Liver (tissue), 9 donors: ENCODE results near the gene KLHL33. TPM values are rescaled to one million over a fixed set of nuclear protein-coding genes. Genes with fewer than 3 reads are reported as not detected.

Experiments
- DNase-seq: peaks from one replicate; pipeline ENCODE4 v3.0.0-alpha.2; 2017; ENCODE audit warnings: low spot score
- H3K27ac ChIP-seq, 2 donors: one replicate each; pipeline ENCODE4 v1.7.0; 2013; ENCODE audit warnings: inconsistent platforms in 2 of 2, low read length in 2 of 2, control low read depth in 1 of 2, low read depth in 1 of 2, mild to moderate bottlenecking in 1 of 2
- H3K27me3 ChIP-seq, 4 donors: one replicate each; pipeline versions ENCODE4 v1.6.1 to v1.7.0; 2013; ENCODE audit warnings: low read length in 3 of 4, inconsistent platforms in 1 of 4, mild to moderate bottlenecking in 1 of 4, moderate library complexity in 1 of 4; ENCODE audit not compliant: control insufficient read depth in 4 of 4, insufficient read depth in 4 of 4
- H3K36me3 ChIP-seq, 4 donors: one replicate each; pipeline versions ENCODE4 v1.6.1 to v1.7.0; 2013; ENCODE audit warnings: low read length in 3 of 4, mild to moderate bottlenecking in 3 of 4, low read depth in 1 of 4, moderate library complexity in 1 of 4; ENCODE audit not compliant: control insufficient read depth in 4 of 4, insufficient read depth in 3 of 4
- H3K4me1 ChIP-seq, 4 donors: one replicate each; pipeline versions ENCODE4 v1.6.1 to v1.7.0; 2013; ENCODE audit warnings: low read length in 3 of 4, mild to moderate bottlenecking in 3 of 4, moderate library complexity in 1 of 4; ENCODE audit not compliant: control insufficient read depth in 4 of 4, insufficient read depth in 4 of 4
- H3K4me3 ChIP-seq, 3 donors: one replicate each; pipeline versions ENCODE4 v1.6.1 to v1.7.0; 2013; ENCODE audit warnings: low read length in 3 of 3, control low read depth in 1 of 3, low read depth in 1 of 3, mild to moderate bottlenecking in 1 of 3
- H3K9ac ChIP-seq, 2 donors: one replicate each; pipeline ENCODE4 v1.7.0; 2013; ENCODE audit warnings: low read length in 2 of 2, mild to moderate bottlenecking in 2 of 2, moderate library complexity in 2 of 2, control low read depth in 1 of 2, low read depth in 1 of 2
- H3K9me3 ChIP-seq, 4 donors: one replicate each; pipeline versions ENCODE4 v1.6.1 to v1.7.0; 2013; ENCODE audit warnings: low read length in 3 of 4; ENCODE audit not compliant: control insufficient read depth in 4 of 4
- ATF3 ChIP-seq: IDR thresholded peaks from 2 replicates; pipeline ENCODE4 v1.6.1; 2016; ENCODE audit warnings: antibody characterized with exemption
- EGR1 ChIP-seq, 2 donors: IDR thresholded peaks; 2 replicates each; pipeline ENCODE4 v1.6.1; 2016 to 2018; ENCODE audit warnings: antibody characterized with exemption in 2 of 2, low read depth in 2 of 2
- FOXA1 ChIP-seq: IDR thresholded peaks from 2 replicates; pipeline ENCODE4 v1.6.1; 2016; ENCODE audit warnings: antibody characterized with exemption
- FOXA2 ChIP-seq: IDR thresholded peaks from 2 replicates; pipeline ENCODE4 v1.6.1; 2016; ENCODE audit warnings: antibody characterized with exemption
- GABPA ChIP-seq, 2 donors: IDR thresholded peaks in 1 of 2; conservative IDR thresholded peaks in 1 of 2; 2 replicates each; pipeline ENCODE4 v1.6.1; 2016; ENCODE audit warnings: antibody characterized with exemption in 2 of 2, mild to moderate bottlenecking in 1 of 2, moderate library complexity in 1 of 2
- HNF4A ChIP-seq, 2 donors: conservative IDR thresholded peaks; 2 replicates each; pipeline ENCODE4 v1.6.1; 2016; ENCODE audit warnings: antibody characterized with exemption in 2 of 2, mild to moderate bottlenecking in 2 of 2
- HNF4G ChIP-seq: IDR thresholded peaks from 2 replicates; pipeline ENCODE4 v1.6.1; 2016; ENCODE audit warnings: antibody characterized with exemption
- JUND ChIP-seq, 2 donors: IDR thresholded peaks; 2 replicates each; pipeline ENCODE4 v1.6.1; 2016; ENCODE audit warnings: antibody characterized with exemption in 2 of 2
- MAX ChIP-seq: IDR thresholded peaks from 2 replicates; pipeline ENCODE4 v1.6.1; 2016; ENCODE audit warnings: antibody characterized with exemption
- NR2F2 ChIP-seq: IDR thresholded peaks from 2 replicates; pipeline ENCODE4 v1.6.1; 2016; ENCODE audit warnings: antibody characterized with exemption
- RAD21 ChIP-seq, 2 donors: IDR thresholded peaks; 2 replicates each; pipeline ENCODE4 v1.6.1; 2016; ENCODE audit warnings: antibody characterized with exemption in 2 of 2, mild to moderate bottlenecking in 2 of 2
- RXRA ChIP-seq, 2 donors: IDR thresholded peaks; 2 replicates each; pipeline ENCODE4 v1.6.1; 2017 to 2018; ENCODE audit warnings: antibody characterized with exemption in 2 of 2, mild to moderate bottlenecking in 1 of 2
- SP1 ChIP-seq: IDR thresholded peaks from 2 replicates; pipeline ENCODE4 v1.6.1; 2018; ENCODE audit warnings: antibody characterized with exemption, mild to moderate bottlenecking
- TAF1 ChIP-seq: conservative IDR thresholded peaks from 2 replicates; pipeline ENCODE4 v1.6.1; 2016; ENCODE audit warnings: antibody characterized with exemption, mild to moderate bottlenecking
- YY1 ChIP-seq: IDR thresholded peaks from 2 replicates; pipeline ENCODE4 v1.6.1; 2016; ENCODE audit warnings: antibody characterized with exemption, mild to moderate bottlenecking
- WGBS: extraction: QIAGEN DNeasy Blood & Tissue Kit; methylation state at CpG from one replicate; pipeline ENCODE4 v1.1.7; 2013; 5-methylcytosine and 5-hydroxymethylcytosine counted together
- polyA plus RNA-seq, 2 donors: library from polyadenylated mRNA; stranded (reverse) in 1 of 2; unstranded in 1 of 2; fragments of 200-250 nt in 1 of 2; fragments of >200 nt in 1 of 2; fragmentation: Nextera tagmentation in 1 of 2; extraction: Ambion mirVana in 1 of 2; gene quantifications; one replicate each; pipeline versions ENCODE4 v1.2.1 to v1.2.3, GENCODE V29; 2013 to 2015
- total RNA-seq, 2 donors: library from RNA; depleted of rRNA; stranded (reverse); fragments of >200 nt; gene quantifications; one replicate each; pipeline ENCODE4 v1.2.3, GENCODE V29; 2014
- TF ChIP-seq, protein P1 (sequence below): fragments of 150-350 bp; IDR thresholded peaks from 2 replicates; pipeline ENCODE4 v1.5.1; 2017; ENCODE audit warnings: improper control_type of control experiment, low read depth, low read length; ENCODE audit not compliant: missing input control
- TF ChIP-seq, protein P2 (sequence below): IDR thresholded peaks from 2 replicates; pipeline ENCODE4 v1.6.1; 2016; ENCODE audit warnings: antibody characterized with exemption
- TF ChIP-seq, protein P3 (sequence below): IDR thresholded peaks from 2 replicates; pipeline ENCODE4 v1.6.1; 2016; ENCODE audit warnings: antibody characterized with exemption, mild to moderate bottlenecking
- donor health status: healthy.
- donor health status: healthy.
- donor health status: healthy.
- donor health status: healthy.
- donor health status: healthy.

KLHL33 gene
- total and polyA plus RNA-seq, 4 donors = 0.06 to 0.23 (median 0.15) TPM

DNA sequence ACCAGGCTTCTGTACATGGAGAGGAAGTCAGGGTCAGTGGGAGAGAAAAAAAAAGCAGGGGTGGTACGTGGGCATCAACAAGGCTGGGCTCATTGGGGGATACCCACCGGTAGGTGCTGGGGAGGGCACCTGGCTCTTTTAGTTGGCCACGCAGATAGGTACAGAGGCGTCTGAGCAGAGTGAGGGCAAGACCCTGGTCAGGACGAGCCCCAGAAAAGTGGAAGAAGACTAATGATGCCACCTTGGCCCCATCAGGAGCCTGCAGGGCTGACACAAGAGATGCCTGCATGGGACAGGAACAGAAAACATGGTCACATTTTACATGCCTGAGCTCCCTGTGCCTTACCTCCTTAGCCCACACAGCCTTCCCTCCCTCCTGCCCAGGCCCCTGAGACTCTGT, 52.3 kb downstream of the KLHL33 start (continued):
- TF ChIP-seq, protein P1, sequence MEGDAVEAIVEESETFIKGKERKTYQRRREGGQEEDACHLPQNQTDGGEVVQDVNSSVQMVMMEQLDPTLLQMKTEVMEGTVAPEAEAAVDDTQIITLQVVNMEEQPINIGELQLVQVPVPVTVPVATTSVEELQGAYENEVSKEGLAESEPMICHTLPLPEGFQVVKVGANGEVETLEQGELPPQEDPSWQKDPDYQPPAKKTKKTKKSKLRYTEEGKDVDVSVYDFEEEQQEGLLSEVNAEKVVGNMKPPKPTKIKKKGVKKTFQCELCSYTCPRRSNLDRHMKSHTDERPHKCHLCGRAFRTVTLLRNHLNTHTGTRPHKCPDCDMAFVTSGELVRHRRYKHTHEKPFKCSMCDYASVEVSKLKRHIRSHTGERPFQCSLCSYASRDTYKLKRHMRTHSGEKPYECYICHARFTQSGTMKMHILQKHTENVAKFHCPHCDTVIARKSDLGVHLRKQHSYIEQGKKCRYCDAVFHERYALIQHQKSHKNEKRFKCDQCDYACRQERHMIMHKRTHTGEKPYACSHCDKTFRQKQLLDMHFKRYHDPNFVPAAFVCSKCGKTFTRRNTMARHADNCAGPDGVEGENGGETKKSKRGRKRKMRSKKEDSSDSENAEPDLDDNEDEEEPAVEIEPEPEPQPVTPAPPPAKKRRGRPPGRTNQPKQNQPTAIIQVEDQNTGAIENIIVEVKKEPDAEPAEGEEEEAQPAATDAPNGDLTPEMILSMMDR = no peak
- TF ChIP-seq, protein P2, sequence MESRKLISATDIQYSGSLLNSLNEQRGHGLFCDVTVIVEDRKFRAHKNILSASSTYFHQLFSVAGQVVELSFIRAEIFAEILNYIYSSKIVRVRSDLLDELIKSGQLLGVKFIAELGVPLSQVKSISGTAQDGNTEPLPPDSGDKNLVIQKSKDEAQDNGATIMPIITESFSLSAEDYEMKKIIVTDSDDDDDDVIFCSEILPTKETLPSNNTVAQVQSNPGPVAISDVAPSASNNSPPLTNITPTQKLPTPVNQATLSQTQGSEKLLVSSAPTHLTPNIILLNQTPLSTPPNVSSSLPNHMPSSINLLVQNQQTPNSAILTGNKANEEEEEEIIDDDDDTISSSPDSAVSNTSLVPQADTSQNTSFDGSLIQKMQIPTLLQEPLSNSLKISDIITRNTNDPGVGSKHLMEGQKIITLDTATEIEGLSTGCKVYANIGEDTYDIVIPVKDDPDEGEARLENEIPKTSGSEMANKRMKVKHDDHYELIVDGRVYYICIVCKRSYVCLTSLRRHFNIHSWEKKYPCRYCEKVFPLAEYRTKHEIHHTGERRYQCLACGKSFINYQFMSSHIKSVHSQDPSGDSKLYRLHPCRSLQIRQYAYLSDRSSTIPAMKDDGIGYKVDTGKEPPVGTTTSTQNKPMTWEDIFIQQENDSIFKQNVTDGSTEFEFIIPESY = no peak
- TF ChIP-seq TAF1 (no peak), NR2F2 (no peak)

DNA sequence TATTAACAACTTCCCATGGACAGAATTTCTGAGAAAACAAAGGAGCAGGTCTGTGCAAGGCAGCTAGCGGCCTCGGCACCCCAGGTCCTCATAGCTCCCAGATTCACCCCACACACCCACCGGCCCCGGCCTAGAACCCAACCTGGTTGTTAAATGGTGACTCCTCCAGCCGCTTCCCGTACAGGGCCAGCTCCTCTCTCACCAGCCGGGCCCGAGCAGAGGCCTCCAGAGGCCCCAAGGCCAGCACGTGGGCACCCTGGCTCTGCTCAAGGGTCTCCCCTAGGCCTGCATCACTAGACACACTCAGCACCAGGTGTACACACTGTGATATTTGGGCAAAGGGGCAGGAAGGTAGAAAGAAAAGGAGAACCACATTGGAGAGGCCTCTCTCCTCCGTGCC, 52.9 kb downstream of the KLHL33 start:
- H3K9ac ChIP-seq = no peak overlapping the region
- peaks cover 26 to 86% (median 69%) of the 10 kb centered on the region in 4 donors for H3K36me3 ChIP-seq
- peaks cover 0 to 3% (median 0%) of the 10 kb centered on the region in 4 donors for H3K4me1 ChIP-seq
- no peak for DNase-seq
- no peaks in the 10 kb centered on the region for H3K27me3 ChIP-seq
- H3K27ac ChIP-seq = no peak overlapping the region
- H3K4me3 ChIP-seq = no peak overlapping the region
- H3K9me3 ChIP-seq = no peaks in the 10 kb centered on the region
- WGBS = 97% methylated on average over 10 of the region's 10 CpGs
- TF ChIP-seq JUND (IDR thresholded peaks at IDR 0.05) = no peak
- no peak for TF ChIP-seq ATF3

DNA sequence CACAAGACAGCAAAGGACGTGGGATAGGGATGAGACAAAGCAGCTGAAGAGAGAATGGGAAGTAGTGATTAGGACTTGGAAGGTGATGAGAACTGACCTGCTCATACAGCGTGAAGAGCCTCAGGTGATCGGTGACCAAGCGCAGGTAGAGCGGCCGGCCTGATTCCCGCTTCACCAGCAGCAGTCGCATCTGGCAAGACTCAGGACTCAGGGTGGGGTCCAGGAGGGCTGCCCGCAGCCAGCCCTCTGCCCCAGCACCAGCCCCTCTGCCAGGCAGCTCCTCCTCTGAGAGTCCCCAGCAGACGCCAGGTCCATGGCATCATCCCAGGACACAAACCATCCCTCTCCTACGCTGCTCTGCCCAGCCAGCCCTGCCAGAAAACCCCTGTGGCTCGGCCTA, 53.4 kb downstream of the KLHL33 start:
- H3K27ac ChIP-seq = no peak overlapping the region
- peaks cover 27 to 84% (median 65%) of the 10 kb centered on the region in 4 donors for H3K36me3 ChIP-seq
- no peaks in the 10 kb centered on the region for H3K9me3 ChIP-seq
- H3K4me3 ChIP-seq = no peak overlapping the region
- WGBS = 96% methylated on average over 12 of the region's 12 CpGs
- no peaks in the 10 kb centered on the region for H3K27me3 ChIP-seq
- no peak for TF ChIP-seq EGR1 (IDR thresholded peaks at IDR 0.05; ENCODE audit: low read depth in 2 of 2)
- no peak for TF ChIP-seq GABPA (IDR thresholded peaks at IDR 0.05 in 1 of 2, conservative IDR thresholded peaks at IDR 0.05 in 1 of 2)
- TF ChIP-seq FOXA1 = no peak
- no peak for TF ChIP-seq JUND (IDR thresholded peaks at IDR 0.05)
- no peak for TF ChIP-seq FOXA2
- no peak for TF ChIP-seq HNF4G
- no peak for TF ChIP-seq RAD21 (IDR thresholded peaks at IDR 0.05)
- TF ChIP-seq, protein P2 = no peak
- no peak for TF ChIP-seq RXRA (IDR thresholded peaks at IDR 0.05)
- no peak for TF ChIP-seq YY1
- TF ChIP-seq, protein P1 = no peak
- TF ChIP-seq TAF1 = no peak
- TF ChIP-seq ATF3 = no peak
- no peak for TF ChIP-seq MAX
- no peak for TF ChIP-seq SP1
- TF ChIP-seq, protein P3, sequence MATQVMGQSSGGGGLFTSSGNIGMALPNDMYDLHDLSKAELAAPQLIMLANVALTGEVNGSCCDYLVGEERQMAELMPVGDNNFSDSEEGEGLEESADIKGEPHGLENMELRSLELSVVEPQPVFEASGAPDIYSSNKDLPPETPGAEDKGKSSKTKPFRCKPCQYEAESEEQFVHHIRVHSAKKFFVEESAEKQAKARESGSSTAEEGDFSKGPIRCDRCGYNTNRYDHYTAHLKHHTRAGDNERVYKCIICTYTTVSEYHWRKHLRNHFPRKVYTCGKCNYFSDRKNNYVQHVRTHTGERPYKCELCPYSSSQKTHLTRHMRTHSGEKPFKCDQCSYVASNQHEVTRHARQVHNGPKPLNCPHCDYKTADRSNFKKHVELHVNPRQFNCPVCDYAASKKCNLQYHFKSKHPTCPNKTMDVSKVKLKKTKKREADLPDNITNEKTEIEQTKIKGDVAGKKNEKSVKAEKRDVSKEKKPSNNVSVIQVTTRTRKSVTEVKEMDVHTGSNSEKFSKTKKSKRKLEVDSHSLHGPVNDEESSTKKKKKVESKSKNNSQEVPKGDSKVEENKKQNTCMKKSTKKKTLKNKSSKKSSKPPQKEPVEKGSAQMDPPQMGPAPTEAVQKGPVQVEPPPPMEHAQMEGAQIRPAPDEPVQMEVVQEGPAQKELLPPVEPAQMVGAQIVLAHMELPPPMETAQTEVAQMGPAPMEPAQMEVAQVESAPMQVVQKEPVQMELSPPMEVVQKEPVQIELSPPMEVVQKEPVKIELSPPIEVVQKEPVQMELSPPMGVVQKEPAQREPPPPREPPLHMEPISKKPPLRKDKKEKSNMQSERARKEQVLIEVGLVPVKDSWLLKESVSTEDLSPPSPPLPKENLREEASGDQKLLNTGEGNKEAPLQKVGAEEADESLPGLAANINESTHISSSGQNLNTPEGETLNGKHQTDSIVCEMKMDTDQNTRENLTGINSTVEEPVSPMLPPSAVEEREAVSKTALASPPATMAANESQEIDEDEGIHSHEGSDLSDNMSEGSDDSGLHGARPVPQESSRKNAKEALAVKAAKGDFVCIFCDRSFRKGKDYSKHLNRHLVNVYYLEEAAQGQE = no peak
- no peak for TF ChIP-seq NR2F2
- no peak for TF ChIP-seq HNF4A (conservative IDR thresholded peaks at IDR 0.05)
- H3K4me1 ChIP-seq = peaks cover 0 to 3% (median 0%) of the 10 kb centered on the region in 4 donors
- no peak overlapping the region for H3K9ac ChIP-seq
- DNase-seq = no peak
